OCI-LY1 (cell line): ENCODE measurements around the gene NOTCH1.

ENCODE experiments used
- CTCF ChIP-seq: fragments of 200-600 bp; sonication (generic), shearing (Covaris generic); IDR thresholded peaks from 2 replicates; pipeline ENCODE4 v1.5.1; 2017; ENCODE audit warnings: mild to moderate bottlenecking, antibody characterized with exemption, low read length, moderate library complexity, mixed read lengths
- EZH2 ChIP-seq: fragments of 200-600 bp; sonication (generic), shearing (Covaris generic); IDR thresholded peaks from 2 replicates; pipeline ENCODE4 v1.8.0; 2017; ENCODE audit warnings: borderline replicate concordance, mixed run types, mild to moderate bottlenecking, antibody characterized with exemption, low read length, moderate library complexity, mixed read lengths

- no peak for TF ChIP-seq CTCF
- TF ChIP-seq EZH2 = no peak
These were observed 12.5 kb upstream of the NOTCH1 start for GRCh38 chr9:136558373-136558772.
